Endothelial cell of umbilical vein (primary cell): ENCODE data around the gene CIAO3. TPM values are rescaled to one million over a fixed set of nuclear protein-coding genes. Genes with fewer than 3 reads are reported as not detected.

Experiments used
- BruUV-seq: library from RNA; stranded (reverse); fragments of 400-500 nt; replicated peaks from 2 replicates; lab custom pipeline; 2021; lab: Mats Ljungman, UMichigan
- CTCF ChIA-PET: fragments of 300-600, 350-600 bp; sonication (Branson Sonifier 250); formaldehyde crosslinking; loops from one replicate; lab custom pipeline; 2021; ENCODE audit warnings: antibody characterized with exemption, inconsistent platforms; lab: Charles Lee
- POLR2A ChIA-PET: fragments of 300-600, 350-600 bp; sonication (Branson Sonifier 250); formaldehyde crosslinking; loops from one replicate; lab custom pipeline; 2021; ENCODE audit warnings: antibody characterized with exemption, inconsistent platforms; lab: Charles Lee
- DNase-seq: peaks from one replicate; pipeline ENCODE4 v3.0.0-alpha.2; 2011; ENCODE audit warnings: low read depth, low spot score
- FAIRE-seq: peaks from 2 replicates; lab custom pipeline; 2011; peaks lifted over from hg19 to GRCh38; lab: Jason Lieb, UNC
- H2AFZ ChIP-seq: 2 replicates; pipeline ENCODE4 v1.6.0; 2012; ENCODE audit warnings: low read depth, low read length, control low read depth, inconsistent platforms
- H3K27ac ChIP-seq: 2 replicates; pipeline ENCODE4 v1.5.1; 2011; ENCODE audit warnings: low read depth, mild to moderate bottlenecking, control low read depth, low read length, moderate library complexity; ENCODE audit not compliant: insufficient read depth
- H3K27me3 ChIP-seq, 2 experiments: 2 replicates each; pipeline versions ENCODE4 v1.6.0 to v1.6.1; 2011; ENCODE audit warnings: low read length in 2 of 2, mixed read lengths in 1 of 2; ENCODE audit not compliant: control insufficient read depth in 2 of 2, insufficient read depth in 2 of 2
- H3K36me3 ChIP-seq, 2 experiments: 2 replicates in 1 of 2; 3 replicates in 1 of 2; pipeline ENCODE4 v1.5.1; 2011; ENCODE audit warnings: low read length in 2 of 2, mild to moderate bottlenecking in 1 of 2, moderate library complexity in 1 of 2; ENCODE audit not compliant: control insufficient read depth in 2 of 2, insufficient read depth in 2 of 2; ENCODE audit errors: extremely low read depth in 1 of 2
- H3K4me1 ChIP-seq: 3 replicates; pipeline ENCODE4 v1.5.1; 2011; ENCODE audit warnings: mild to moderate bottlenecking, low read length; ENCODE audit not compliant: control insufficient read depth, insufficient read depth; ENCODE audit errors: extremely low read depth
- H3K4me2 ChIP-seq: 2 replicates; pipeline ENCODE4 v1.6.1; 2011; ENCODE audit warnings: low read length, control low read depth, mixed read lengths; ENCODE audit not compliant: insufficient read depth
- H3K4me3 ChIP-seq, 3 experiments: fragments of 200-600 bp in 1 of 3; sonication (generic), shearing (Covaris generic) in 1 of 3; replicated peaks in 1 of 3; 2 replicates each; pipeline ENCODE4 v1.5.1; 2011 to 2016; ENCODE audit warnings: control low read depth in 3 of 3, low read length in 3 of 3, mild to moderate bottlenecking in 2 of 3, inconsistent platforms in 1 of 3, low read depth in 1 of 3, moderate library complexity in 1 of 3; ENCODE audit not compliant: insufficient read depth in 1 of 3
- H3K79me2 ChIP-seq: 2 replicates; pipeline ENCODE4 v1.6.0; 2012; ENCODE audit warnings: low read length, inconsistent platforms; ENCODE audit not compliant: control insufficient read depth, insufficient read depth
- H3K9ac ChIP-seq: replicated peaks from 2 replicates; pipeline ENCODE3; 2011; ENCODE audit warnings: low read length, control low read depth; ENCODE audit not compliant: insufficient read depth; ENCODE audit errors: extremely low read depth
- H3K9me1 ChIP-seq: replicated peaks from 3 replicates; pipeline ENCODE4 v1.6.0; 2011; ENCODE audit warnings: mild to moderate bottlenecking, low read length; ENCODE audit not compliant: control insufficient read depth, insufficient read depth; ENCODE audit errors: extremely low read depth
- H3K9me3 ChIP-seq: replicated peaks from 2 replicates; pipeline ENCODE4 v1.5.1; 2012; ENCODE audit warnings: low read length, inconsistent platforms; ENCODE audit not compliant: control insufficient read depth, insufficient read depth
- H4K20me1 ChIP-seq: replicated peaks from 2 replicates; pipeline ENCODE3; 2011; ENCODE audit warnings: mild to moderate bottlenecking, low read length; ENCODE audit not compliant: control insufficient read depth, insufficient read depth; ENCODE audit errors: extremely low read depth
- EZH2 ChIP-seq: IDR thresholded peaks from 2 replicates; pipeline ENCODE4 v1.6.1; 2012; ENCODE audit warnings: borderline replicate concordance, low read depth, mild to moderate bottlenecking, moderate library complexity, low read length, inconsistent platforms; ENCODE audit not compliant: severe bottlenecking
- FOS ChIP-seq: IDR thresholded peaks from 2 replicates; pipeline ENCODE4 v1.6.1; 2011; ENCODE audit warnings: mild to moderate bottlenecking, low read length, moderate library complexity, borderline replicate concordance; ENCODE audit not compliant: insufficient read depth
- MAX ChIP-seq: IDR thresholded peaks from 2 replicates; pipeline ENCODE4 v1.6.1; 2011; ENCODE audit not compliant: insufficient read depth, insufficient read length
- POLR2A ChIP-seq: IDR thresholded peaks from 2 replicates; pipeline ENCODE4 v1.6.1; 2012; ENCODE audit warnings: low read depth, mild to moderate bottlenecking, control low read depth, low read length
- POLR2AphosphoS5 ChIP-seq: IDR thresholded peaks from 2 replicates; pipeline ENCODE4 v1.6.1; 2012; ENCODE audit warnings: low read depth, mild to moderate bottlenecking, control low read depth, low read length, moderate library complexity; ENCODE audit not compliant: insufficient read depth
- dilution Hi-C: fragments of 300-500 bp; cut with MboI; formaldehyde crosslinking; loops from one replicate; pipeline ENCODE4 v1.15.0; 2019; ENCODE audit warnings: low sequenced_read_pairs; ENCODE audit not compliant: extremely low pct_ligation_motif_present
- intact Hi-C: fragments of 100-400 bp; cut with micrococcal nuclease; formaldehyde crosslinking; loops from one replicate; pipeline ENCODE4 v1.10.0; 2022
- polyA plus RNA-seq, 4 experiments: library from polyadenylated mRNA; depleted of rRNA in 3 of 4; stranded (reverse) in 3 of 4; unstranded in 1 of 4; fragments of >200 nt; gene quantifications; 2 replicates each; pipeline versions ENCODE4 v1.2.1 to v1.2.3, GENCODE V29; 2011 to 2012; ENCODE audit warnings: missing spikeins in 1 of 4
- total RNA-seq: library from RNA; stranded (reverse); gene quantifications from 2 replicates; pipeline ENCODE4 v1.2.3, GENCODE V29; 2021

The CIAO3 gene
- total and polyA plus RNA-seq, 2 donors (not counting 3 experiments of a cell fraction or from before 2014, with no cell fraction given) = 23.1 to 33.8 TPM

GRCh38 chr16:720990-721764 is 19.6 kb downstream of the CIAO3 start, which contains the start of gene ANTKMT:
TSS of gene ANTKMT (plus strand) at chr16:721146. CDS start at chr16:721275, 129 bp downstream.
- Histone ChIP-seq H2AFZ (peak within 1 kb of the TSS; percentile 82), H3K4me3 (peak within 1 kb of the TSS; percentile 49 to 56 (median 55)), H3K27ac (peak within 1 kb of the TSS; percentile 19), H4K20me1 (no peaks in the 10 kb centered on the region), H3K4me2 (peak within 1 kb of the TSS; percentile 58), H3K4me1 (peaks cover 15% of the 10 kb centered on the region), H3K9ac (peak within 1 kb of the TSS; percentile 35), H3K9me1 (no peaks in the 10 kb centered on the region), H3K36me3 (no peaks in the 10 kb centered on the region), H3K79me2 (no peaks in the 10 kb centered on the region), H3K27me3 (no peaks in the 10 kb centered on the region), H3K9me3 (no peaks in the 10 kb centered on the region)
- TF ChIP-seq POLR2A = peak; percentile 80
- TF ChIP-seq EZH2 = no peak
- peak; percentile 83 for TF ChIP-seq POLR2AphosphoS5
- TF ChIP-seq FOS = no peak
- no peak for TF ChIP-seq MAX
- ChIA-PET POLR2A (interaction anchor here (1.4 kb wide), 1 partner anchor 14 kb away, joined by 3 read pairs; no protein-coding TSS in a partner anchor), CTCF (interaction anchor here (0.7 to 2.6 kb wide), 7 partner anchors 9 to 64 kb away, joined by 3 to 17 read pairs (median 5); partner anchors contain the start of gene WDR24)
- no TSS peak for BruUV-seq
- DNase-seq (peak; percentile 64), FAIRE-seq (peak; percentile 89)
- dilution Hi-C loops (no loop called here), intact Hi-C loops (no loop called here)
